Measurements from ENCODE around the gene CNTROB.

GRCh38 chr17:7961421-7961820, 29.4 kb downstream of the CNTROB start:
- TF ChIP-seq POLR2A (IDR thresholded peaks at IDR 0.05; ENCODE audit: extremely low read depth, insufficient read length) = no peak
- TF ChIP-seq, protein P1, sequence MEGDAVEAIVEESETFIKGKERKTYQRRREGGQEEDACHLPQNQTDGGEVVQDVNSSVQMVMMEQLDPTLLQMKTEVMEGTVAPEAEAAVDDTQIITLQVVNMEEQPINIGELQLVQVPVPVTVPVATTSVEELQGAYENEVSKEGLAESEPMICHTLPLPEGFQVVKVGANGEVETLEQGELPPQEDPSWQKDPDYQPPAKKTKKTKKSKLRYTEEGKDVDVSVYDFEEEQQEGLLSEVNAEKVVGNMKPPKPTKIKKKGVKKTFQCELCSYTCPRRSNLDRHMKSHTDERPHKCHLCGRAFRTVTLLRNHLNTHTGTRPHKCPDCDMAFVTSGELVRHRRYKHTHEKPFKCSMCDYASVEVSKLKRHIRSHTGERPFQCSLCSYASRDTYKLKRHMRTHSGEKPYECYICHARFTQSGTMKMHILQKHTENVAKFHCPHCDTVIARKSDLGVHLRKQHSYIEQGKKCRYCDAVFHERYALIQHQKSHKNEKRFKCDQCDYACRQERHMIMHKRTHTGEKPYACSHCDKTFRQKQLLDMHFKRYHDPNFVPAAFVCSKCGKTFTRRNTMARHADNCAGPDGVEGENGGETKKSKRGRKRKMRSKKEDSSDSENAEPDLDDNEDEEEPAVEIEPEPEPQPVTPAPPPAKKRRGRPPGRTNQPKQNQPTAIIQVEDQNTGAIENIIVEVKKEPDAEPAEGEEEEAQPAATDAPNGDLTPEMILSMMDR (IDR thresholded peaks at IDR 0.05; ENCODE audit: low read depth, low read length) = no peak
- TF ChIP-seq, protein P2, sequence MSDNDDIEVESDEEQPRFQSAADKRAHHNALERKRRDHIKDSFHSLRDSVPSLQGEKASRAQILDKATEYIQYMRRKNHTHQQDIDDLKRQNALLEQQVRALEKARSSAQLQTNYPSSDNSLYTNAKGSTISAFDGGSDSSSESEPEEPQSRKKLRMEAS (IDR thresholded peaks at IDR 0.05; ENCODE audit: low read depth, low read length) = no peak
- no peak for TF ChIP-seq MYC (IDR thresholded peaks at IDR 0.05; ENCODE audit: low read depth, low read length)
